ENCODE results near the gene CHCHD10. TPM values are rescaled to one million over a fixed set of nuclear protein-coding genes. Genes with fewer than 3 reads are reported as not detected.

CHCHD10 gene
- polyA plus RNA-seq, 1 of the 3 experiments (the other 2 are of a cell fraction) = 70.1 TPM

DNA sequence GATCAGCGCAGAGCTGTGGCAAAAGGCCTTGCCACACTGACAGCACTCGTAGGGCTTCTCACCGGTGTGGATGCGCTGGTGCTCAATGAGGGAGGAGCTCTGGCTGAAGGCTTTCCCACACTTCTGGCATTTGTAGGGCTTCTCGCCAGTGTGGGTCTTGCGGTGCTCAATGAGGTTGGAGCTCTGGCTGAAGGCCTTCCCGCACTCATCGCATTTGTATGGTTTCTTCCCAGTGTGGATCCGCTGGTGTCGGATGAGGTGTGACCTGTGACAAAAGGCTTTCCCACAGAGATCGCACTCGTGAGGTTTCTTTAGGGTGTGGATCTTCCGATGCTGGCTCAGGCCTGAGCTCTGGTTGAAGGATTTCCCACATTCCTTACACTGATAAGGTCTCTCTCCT, 23.8 kb downstream of the CHCHD10 start:
- DNase-seq = no peak
- Histone ChIP-seq H3K27ac (ENCODE audit: low read depth in 2 of 2, low read length in 1 of 2) (no peak overlapping the region), H3F3A (replicated peaks; ENCODE audit: insufficient read depth) (no peaks in the 10 kb centered on the region), H3K9me3 (no peaks in the 10 kb centered on the region), H3K9ac (no peak overlapping the region), H2AFZ (ENCODE audit: low read depth) (no peak overlapping the region), H3K79me2 (ENCODE audit: insufficient read depth) (peaks cover 24% of the 10 kb centered on the region), H3K9me2 (no peaks in the 10 kb centered on the region), H3K36me3 (replicated peaks in 1 of 2; ENCODE audit: control insufficient read depth in 1 of 2, insufficient read depth in 2 of 2, low read length in 1 of 2) (peaks cover 8 to 32% of the 10 kb centered on the region in 2 experiments), H3K4me1 (ENCODE audit: control insufficient read depth in 1 of 2, insufficient read depth in 2 of 2, low read depth in 1 of 2, low read length in 1 of 2) (no peaks in the 10 kb centered on the region), H4K20me1 (ENCODE audit: insufficient read depth) (no peaks in the 10 kb centered on the region), H3K4me2 (no peak overlapping the region), H3K4me3 (ENCODE audit: low read depth in 2 of 2, low read length in 1 of 2) (no peak overlapping the region), H3K27me3 (ENCODE audit: insufficient read depth) (no peaks in the 10 kb centered on the region)
- 98% methylated on average over 11 of the region's 13 CpGs for WGBS (ENCODE audit: low lambda C conversion rate)
- TF ChIP-seq, protein P1, sequence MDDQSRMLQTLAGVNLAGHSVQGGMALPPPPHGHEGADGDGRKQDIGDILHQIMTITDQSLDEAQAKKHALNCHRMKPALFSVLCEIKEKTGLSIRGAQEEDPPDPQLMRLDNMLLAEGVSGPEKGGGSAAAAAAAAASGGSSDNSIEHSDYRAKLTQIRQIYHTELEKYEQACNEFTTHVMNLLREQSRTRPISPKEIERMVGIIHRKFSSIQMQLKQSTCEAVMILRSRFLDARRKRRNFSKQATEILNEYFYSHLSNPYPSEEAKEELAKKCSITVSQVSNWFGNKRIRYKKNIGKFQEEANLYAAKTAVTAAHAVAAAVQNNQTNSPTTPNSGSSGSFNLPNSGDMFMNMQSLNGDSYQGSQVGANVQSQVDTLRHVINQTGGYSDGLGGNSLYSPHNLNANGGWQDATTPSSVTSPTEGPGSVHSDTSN (IDR thresholded peaks at IDR 0.05) = no peak
- TF ChIP-seq, protein P2, sequence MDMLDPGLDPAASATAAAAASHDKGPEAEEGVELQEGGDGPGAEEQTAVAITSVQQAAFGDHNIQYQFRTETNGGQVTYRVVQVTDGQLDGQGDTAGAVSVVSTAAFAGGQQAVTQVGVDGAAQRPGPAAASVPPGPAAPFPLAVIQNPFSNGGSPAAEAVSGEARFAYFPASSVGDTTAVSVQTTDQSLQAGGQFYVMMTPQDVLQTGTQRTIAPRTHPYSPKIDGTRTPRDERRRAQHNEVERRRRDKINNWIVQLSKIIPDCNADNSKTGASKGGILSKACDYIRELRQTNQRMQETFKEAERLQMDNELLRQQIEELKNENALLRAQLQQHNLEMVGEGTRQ (IDR thresholded peaks at IDR 0.05; ENCODE audit: borderline replicate concordance, low read depth, low read length) = no peak
- TF ChIP-seq GATA2 (CRISPR knock-in tag; IDR thresholded peaks at IDR 0.05) (no peak), RFX5 (IDR thresholded peaks at IDR 0.05; ENCODE audit: low read length) (no peak), TEAD4 (IDR thresholded peaks at IDR 0.05; ENCODE audit: borderline replicate concordance, insufficient read depth) (no peak), EZH2phosphoT487 (IDR thresholded peaks at IDR 0.05; ENCODE audit: borderline replicate concordance, low read depth) (no peak), YY1 (IDR thresholded peaks at IDR 0.05; ENCODE audit: low read depth) (no peak), SIN3A (IDR thresholded peaks at IDR 0.05; ENCODE audit: borderline replicate concordance, low read depth, low read length) (no peak)
- POLR2A ChIA-PET = no interaction called here
- CTCF ChIA-PET = interaction anchor here (1.4 to 1.6 kb wide), 2 partner anchors 27 to 105 kb away, joined by 3 to 7 read pairs; no protein-coding TSS in a partner anchor

DNA sequence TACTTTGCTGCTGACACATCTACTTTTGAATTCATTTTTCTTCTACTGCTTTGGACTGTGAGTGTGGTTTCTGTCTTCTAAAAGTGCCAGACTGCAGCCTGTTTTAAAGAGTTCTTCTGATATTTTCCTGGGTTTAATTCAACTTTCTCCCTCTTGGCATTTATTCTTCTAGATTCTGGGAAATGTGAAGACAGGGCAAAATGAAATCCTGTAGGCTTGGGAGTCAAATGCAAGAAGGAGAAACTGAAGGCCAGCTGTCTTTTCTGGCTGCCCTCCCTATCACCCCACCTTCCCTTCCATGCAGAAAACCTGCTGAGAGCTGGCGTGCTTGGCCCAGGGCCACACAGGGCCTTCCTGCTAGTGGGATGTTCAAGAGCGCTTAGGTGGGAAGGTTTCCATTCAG, 24.5 kb downstream of the CHCHD10 start:
- Histone ChIP-seq H3K9me2 (no peaks in the 10 kb centered on the region), H3K9ac (no peak overlapping the region), H3K4me3 (ENCODE audit: low read depth in 2 of 2, low read length in 1 of 2) (no peak overlapping the region), H3K4me2 (no peak overlapping the region), H4K20me1 (ENCODE audit: insufficient read depth) (no peaks in the 10 kb centered on the region), H3K79me2 (ENCODE audit: insufficient read depth) (peaks cover 17% of the 10 kb centered on the region), H3K27ac (ENCODE audit: low read depth in 2 of 2, low read length in 1 of 2) (no peak overlapping the region), H3K9me3 (no peaks in the 10 kb centered on the region), H2AFZ (ENCODE audit: low read depth) (no peak overlapping the region), H3F3A (replicated peaks; ENCODE audit: insufficient read depth) (no peaks in the 10 kb centered on the region), H3K4me1 (ENCODE audit: control insufficient read depth in 1 of 2, insufficient read depth in 2 of 2, low read depth in 1 of 2, low read length in 1 of 2) (no peaks in the 10 kb centered on the region), H3K36me3 (replicated peaks in 1 of 2; ENCODE audit: control insufficient read depth in 1 of 2, insufficient read depth in 2 of 2, low read length in 1 of 2) (peaks cover 8 to 32% of the 10 kb centered on the region in 2 experiments), H3K27me3 (ENCODE audit: insufficient read depth) (no peaks in the 10 kb centered on the region)
- no peak for DNase-seq
- POLR2A ChIA-PET = no interaction called here
- WGBS (ENCODE audit: low lambda C conversion rate) = 100% methylated on average over 2 of the region's 2 CpGs
- CTCF ChIA-PET = no interaction called here
- TF ChIP-seq, protein P3, sequence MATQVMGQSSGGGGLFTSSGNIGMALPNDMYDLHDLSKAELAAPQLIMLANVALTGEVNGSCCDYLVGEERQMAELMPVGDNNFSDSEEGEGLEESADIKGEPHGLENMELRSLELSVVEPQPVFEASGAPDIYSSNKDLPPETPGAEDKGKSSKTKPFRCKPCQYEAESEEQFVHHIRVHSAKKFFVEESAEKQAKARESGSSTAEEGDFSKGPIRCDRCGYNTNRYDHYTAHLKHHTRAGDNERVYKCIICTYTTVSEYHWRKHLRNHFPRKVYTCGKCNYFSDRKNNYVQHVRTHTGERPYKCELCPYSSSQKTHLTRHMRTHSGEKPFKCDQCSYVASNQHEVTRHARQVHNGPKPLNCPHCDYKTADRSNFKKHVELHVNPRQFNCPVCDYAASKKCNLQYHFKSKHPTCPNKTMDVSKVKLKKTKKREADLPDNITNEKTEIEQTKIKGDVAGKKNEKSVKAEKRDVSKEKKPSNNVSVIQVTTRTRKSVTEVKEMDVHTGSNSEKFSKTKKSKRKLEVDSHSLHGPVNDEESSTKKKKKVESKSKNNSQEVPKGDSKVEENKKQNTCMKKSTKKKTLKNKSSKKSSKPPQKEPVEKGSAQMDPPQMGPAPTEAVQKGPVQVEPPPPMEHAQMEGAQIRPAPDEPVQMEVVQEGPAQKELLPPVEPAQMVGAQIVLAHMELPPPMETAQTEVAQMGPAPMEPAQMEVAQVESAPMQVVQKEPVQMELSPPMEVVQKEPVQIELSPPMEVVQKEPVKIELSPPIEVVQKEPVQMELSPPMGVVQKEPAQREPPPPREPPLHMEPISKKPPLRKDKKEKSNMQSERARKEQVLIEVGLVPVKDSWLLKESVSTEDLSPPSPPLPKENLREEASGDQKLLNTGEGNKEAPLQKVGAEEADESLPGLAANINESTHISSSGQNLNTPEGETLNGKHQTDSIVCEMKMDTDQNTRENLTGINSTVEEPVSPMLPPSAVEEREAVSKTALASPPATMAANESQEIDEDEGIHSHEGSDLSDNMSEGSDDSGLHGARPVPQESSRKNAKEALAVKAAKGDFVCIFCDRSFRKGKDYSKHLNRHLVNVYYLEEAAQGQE (IDR thresholded peaks at IDR 0.05; ENCODE audit: low read depth, low read length) = no peak
- TF ChIP-seq EZH2phosphoT487 (IDR thresholded peaks at IDR 0.05; ENCODE audit: borderline replicate concordance, low read depth) = no peak
- TF ChIP-seq, protein P2 (IDR thresholded peaks at IDR 0.05; ENCODE audit: borderline replicate concordance, low read depth, low read length) = no peak
- no peak for TF ChIP-seq RCOR1 (IDR thresholded peaks at IDR 0.05; ENCODE audit: low read length)
- TF ChIP-seq, protein P4, sequence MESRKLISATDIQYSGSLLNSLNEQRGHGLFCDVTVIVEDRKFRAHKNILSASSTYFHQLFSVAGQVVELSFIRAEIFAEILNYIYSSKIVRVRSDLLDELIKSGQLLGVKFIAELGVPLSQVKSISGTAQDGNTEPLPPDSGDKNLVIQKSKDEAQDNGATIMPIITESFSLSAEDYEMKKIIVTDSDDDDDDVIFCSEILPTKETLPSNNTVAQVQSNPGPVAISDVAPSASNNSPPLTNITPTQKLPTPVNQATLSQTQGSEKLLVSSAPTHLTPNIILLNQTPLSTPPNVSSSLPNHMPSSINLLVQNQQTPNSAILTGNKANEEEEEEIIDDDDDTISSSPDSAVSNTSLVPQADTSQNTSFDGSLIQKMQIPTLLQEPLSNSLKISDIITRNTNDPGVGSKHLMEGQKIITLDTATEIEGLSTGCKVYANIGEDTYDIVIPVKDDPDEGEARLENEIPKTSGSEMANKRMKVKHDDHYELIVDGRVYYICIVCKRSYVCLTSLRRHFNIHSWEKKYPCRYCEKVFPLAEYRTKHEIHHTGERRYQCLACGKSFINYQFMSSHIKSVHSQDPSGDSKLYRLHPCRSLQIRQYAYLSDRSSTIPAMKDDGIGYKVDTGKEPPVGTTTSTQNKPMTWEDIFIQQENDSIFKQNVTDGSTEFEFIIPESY (IDR thresholded peaks at IDR 0.05; ENCODE audit: borderline replicate concordance, low read depth) = no peak
- TF ChIP-seq NRF1 (IDR thresholded peaks at IDR 0.05; ENCODE audit: low read depth, low read length) = no peak
- no peak for TF ChIP-seq TCF12 (IDR thresholded peaks at IDR 0.05)
- TF ChIP-seq TAF1 (IDR thresholded peaks at IDR 0.05; ENCODE audit: borderline replicate concordance, low read depth, low read length) = no peak
- TF ChIP-seq, protein P5, sequence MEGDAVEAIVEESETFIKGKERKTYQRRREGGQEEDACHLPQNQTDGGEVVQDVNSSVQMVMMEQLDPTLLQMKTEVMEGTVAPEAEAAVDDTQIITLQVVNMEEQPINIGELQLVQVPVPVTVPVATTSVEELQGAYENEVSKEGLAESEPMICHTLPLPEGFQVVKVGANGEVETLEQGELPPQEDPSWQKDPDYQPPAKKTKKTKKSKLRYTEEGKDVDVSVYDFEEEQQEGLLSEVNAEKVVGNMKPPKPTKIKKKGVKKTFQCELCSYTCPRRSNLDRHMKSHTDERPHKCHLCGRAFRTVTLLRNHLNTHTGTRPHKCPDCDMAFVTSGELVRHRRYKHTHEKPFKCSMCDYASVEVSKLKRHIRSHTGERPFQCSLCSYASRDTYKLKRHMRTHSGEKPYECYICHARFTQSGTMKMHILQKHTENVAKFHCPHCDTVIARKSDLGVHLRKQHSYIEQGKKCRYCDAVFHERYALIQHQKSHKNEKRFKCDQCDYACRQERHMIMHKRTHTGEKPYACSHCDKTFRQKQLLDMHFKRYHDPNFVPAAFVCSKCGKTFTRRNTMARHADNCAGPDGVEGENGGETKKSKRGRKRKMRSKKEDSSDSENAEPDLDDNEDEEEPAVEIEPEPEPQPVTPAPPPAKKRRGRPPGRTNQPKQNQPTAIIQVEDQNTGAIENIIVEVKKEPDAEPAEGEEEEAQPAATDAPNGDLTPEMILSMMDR (IDR thresholded peaks at IDR 0.05) = no peak
- no peak for TF ChIP-seq SMC3 (IDR thresholded peaks at IDR 0.05; ENCODE audit: low read depth, low read length)
